Measurements from ENCODE around the gene PCDHB6.
"Not testable (repeated sequence)": the region's sequence is repeated elsewhere in the genome, so short reads cannot be mapped to it uniquely, and the experiment has no call there.

PCDHB6 gene

GRCh38 chr5:141150224-141150992 is 551 bp downstream of the PCDHB6 start:
- Histone ChIP-seq H2AFZ (ENCODE audit: low read depth, low read length) (no peak overlapping the region), H3K4me1 (ENCODE audit: low read length) (no peaks in the 10 kb centered on the region), H3K4me3 (ENCODE audit: low read length) (no peak overlapping the region), H3K9me3 (ENCODE audit: insufficient read depth, low read length) (no peaks in the 10 kb centered on the region), H3K9ac (ENCODE audit: low read length) (no peak overlapping the region), H3K27ac (ENCODE audit: low read length) (no peak overlapping the region), H3K4me2 (ENCODE audit: low read length) (no peak overlapping the region), H3K79me2 (ENCODE audit: low read length) (no peaks in the 10 kb centered on the region), H3K27me3 (ENCODE audit: low read depth, low read length) (no peaks in the 10 kb centered on the region), H3K36me3 (replicated peaks; ENCODE audit: low read depth, low read length) (no peaks in the 10 kb centered on the region), H4K20me1 (ENCODE audit: insufficient read depth, low read length) (no peaks in the 10 kb centered on the region)
- TF ChIP-seq EZH2phosphoT487 (IDR thresholded peaks at IDR 0.05; ENCODE audit: low read depth) (no peak), CTCF (IDR thresholded peaks at IDR 0.05; ENCODE audit: low read depth, low read length) (no peak)

- Histone ChIP-seq H2AFZ (ENCODE audit: low read depth, low read length) (no peak overlapping the region), H3K9ac (ENCODE audit: low read length) (no peak overlapping the region), H3K27ac (ENCODE audit: low read length) (no peak overlapping the region), H3K4me3 (ENCODE audit: low read length) (no peak overlapping the region), H4K20me1 (ENCODE audit: insufficient read depth, low read length) (no peaks in the 10 kb centered on the region), H3K4me2 (ENCODE audit: low read length) (no peak overlapping the region), H3K27me3 (ENCODE audit: low read depth, low read length) (no peaks in the 10 kb centered on the region), H3K79me2 (ENCODE audit: low read length) (no peaks in the 10 kb centered on the region), H3K4me1 (ENCODE audit: low read length) (no peaks in the 10 kb centered on the region), H3K9me3 (ENCODE audit: insufficient read depth, low read length) (no peaks in the 10 kb centered on the region), H3K36me3 (replicated peaks; ENCODE audit: low read depth, low read length) (no peaks in the 10 kb centered on the region)
- TF ChIP-seq EZH2phosphoT487 (IDR thresholded peaks at IDR 0.05; ENCODE audit: low read depth) (no peak), CTCF (IDR thresholded peaks at IDR 0.05; ENCODE audit: low read depth, low read length) (no peak)
Observed at GRCh38 chr5:141150993-141151325, 1.1 kb downstream of the PCDHB6 start.

GRCh38 chr5:141151632-141152031 is 1.8 kb downstream of the PCDHB6 start:
- H3K4me3 ChIP-seq (ENCODE audit: low read length); H3K4me1 ChIP-seq (ENCODE audit: low read length); H3K27me3 ChIP-seq (ENCODE audit: low read depth, low read length); H4K20me1 ChIP-seq (ENCODE audit: insufficient read depth, low read length); H3K4me2 ChIP-seq (ENCODE audit: low read length); H2AFZ ChIP-seq (ENCODE audit: low read depth, low read length); H3K36me3 ChIP-seq (replicated peaks; ENCODE audit: low read depth, low read length); H3K27ac ChIP-seq (ENCODE audit: low read length); H3K79me2 ChIP-seq (ENCODE audit: low read length); H3K9ac ChIP-seq (ENCODE audit: low read length); H3K9me3 ChIP-seq (ENCODE audit: insufficient read depth, low read length): not testable (repeated sequence)

- not testable (repeated sequence) for H3K4me2 ChIP-seq (ENCODE audit: low read length); H3K27me3 ChIP-seq (ENCODE audit: low read depth, low read length); H2AFZ ChIP-seq (ENCODE audit: low read depth, low read length); H3K4me1 ChIP-seq (ENCODE audit: low read length); H3K27ac ChIP-seq (ENCODE audit: low read length); H3K4me3 ChIP-seq (ENCODE audit: low read length); H3K9ac ChIP-seq (ENCODE audit: low read length); H3K9me3 ChIP-seq (ENCODE audit: insufficient read depth, low read length); H4K20me1 ChIP-seq (ENCODE audit: insufficient read depth, low read length); H3K36me3 ChIP-seq (replicated peaks; ENCODE audit: low read depth, low read length); H3K79me2 ChIP-seq (ENCODE audit: low read length)
Observed at GRCh38 chr5:141152096-141152495, 2.2 kb downstream of the PCDHB6 start.

GRCh38 chr5:141155540-141156374 is 5.9 kb downstream of the PCDHB6 start:
- Histone ChIP-seq H4K20me1 (ENCODE audit: insufficient read depth, low read length) (no peaks in the 10 kb centered on the region), H3K27me3 (ENCODE audit: low read depth, low read length) (no peaks in the 10 kb centered on the region), H3K4me3 (ENCODE audit: low read length) (no peak overlapping the region), H3K9ac (ENCODE audit: low read length) (no peak overlapping the region), H3K27ac (ENCODE audit: low read length) (no peak overlapping the region), H3K36me3 (replicated peaks; ENCODE audit: low read depth, low read length) (no peaks in the 10 kb centered on the region), H3K9me3 (ENCODE audit: insufficient read depth, low read length) (no peaks in the 10 kb centered on the region), H3K4me1 (ENCODE audit: low read length) (no peaks in the 10 kb centered on the region), H3K79me2 (ENCODE audit: low read length) (no peaks in the 10 kb centered on the region), H2AFZ (ENCODE audit: low read depth, low read length) (no peak overlapping the region), H3K4me2 (ENCODE audit: low read length) (no peak overlapping the region)
- TF ChIP-seq CTCF (IDR thresholded peaks at IDR 0.05; ENCODE audit: low read depth, low read length): peak; percentile 14; the same call in 1 of the 2 replicates
- no peak for TF ChIP-seq EZH2phosphoT487 (IDR thresholded peaks at IDR 0.05; ENCODE audit: low read depth)

GRCh38 chr5:141157356-141157755 is 7.5 kb downstream of the PCDHB6 start:
- H3K4me1 ChIP-seq (ENCODE audit: low read length); H4K20me1 ChIP-seq (ENCODE audit: insufficient read depth, low read length); H3K9me3 ChIP-seq (ENCODE audit: insufficient read depth, low read length); H2AFZ ChIP-seq (ENCODE audit: low read depth, low read length); H3K9ac ChIP-seq (ENCODE audit: low read length); H3K4me2 ChIP-seq (ENCODE audit: low read length); H3K79me2 ChIP-seq (ENCODE audit: low read length); H3K4me3 ChIP-seq (ENCODE audit: low read length); H3K36me3 ChIP-seq (replicated peaks; ENCODE audit: low read depth, low read length); H3K27ac ChIP-seq (ENCODE audit: low read length); H3K27me3 ChIP-seq (ENCODE audit: low read depth, low read length): not testable (repeated sequence)

GRCh38 chr5:141157901-141158300 is 8.0 kb downstream of the PCDHB6 start:
- not testable (repeated sequence) for H3K4me1 ChIP-seq (ENCODE audit: low read length); H3K27ac ChIP-seq (ENCODE audit: low read length); H3K4me2 ChIP-seq (ENCODE audit: low read length); H3K9me3 ChIP-seq (ENCODE audit: insufficient read depth, low read length); H3K4me3 ChIP-seq (ENCODE audit: low read length); H2AFZ ChIP-seq (ENCODE audit: low read depth, low read length); H3K9ac ChIP-seq (ENCODE audit: low read length); H3K27me3 ChIP-seq (ENCODE audit: low read depth, low read length); H3K79me2 ChIP-seq (ENCODE audit: low read length); H3K36me3 ChIP-seq (replicated peaks; ENCODE audit: low read depth, low read length); H4K20me1 ChIP-seq (ENCODE audit: insufficient read depth, low read length)
